ENCODE data around the gene OR4A16.

- TF ChIP-seq CTCF (IDR thresholded peaks at IDR 0.05) (peak in 2 of 4 donors; percentile 23 to 30), POLR2A (IDR thresholded peaks at IDR 0.05) (no peak)
Observed at GRCh38 chr11:55357560-55358184, 14.7 kb downstream of the OR4A16 start.
